ENCODE data around the gene GOT1.

GRCh38 chr10:99427566-99428190, 2.7 kb downstream of the GOT1 start:
- no peak for TF ChIP-seq CTCF (conservative IDR thresholded peaks at IDR 0.05; ENCODE audit: low read depth, low read length)
- TF ChIP-seq EZH2phosphoT487 (IDR thresholded peaks at IDR 0.05; ENCODE audit: borderline replicate concordance, low read length) = no peak
- TF ChIP-seq EZH2 (IDR thresholded peaks at IDR 0.05; ENCODE audit: low read length, unreplicated experiment) = no peak
